ENCODE results near the gene HOXB3. TPM values are rescaled to one million over a fixed set of nuclear protein-coding genes. Genes with fewer than 3 reads are reported as not detected.

Gene HOXB3
- total RNA-seq, 2 donors from 2014 or later: 26.8 to 33.3 TPM

DNA sequence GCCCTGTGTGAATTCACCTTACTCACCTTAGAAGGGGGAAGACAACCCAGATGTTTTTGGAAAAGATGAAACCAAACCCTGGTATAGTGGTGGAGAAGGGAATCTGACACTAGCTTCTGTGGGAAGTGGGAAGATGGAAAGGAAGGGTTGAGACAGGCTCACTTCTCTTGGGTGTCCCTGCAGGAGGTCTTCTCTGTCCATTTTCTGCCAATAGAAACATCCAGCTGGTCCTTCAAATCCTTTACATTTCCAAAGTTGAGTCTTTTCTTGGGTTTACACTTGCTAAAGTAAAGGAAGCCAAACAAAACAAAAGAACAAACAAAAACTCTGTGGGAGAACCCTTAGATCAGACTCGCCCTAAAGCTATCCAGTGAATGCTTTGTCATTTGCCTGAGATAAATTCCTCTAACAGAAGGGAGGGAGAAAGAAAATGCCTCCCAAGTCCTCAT, 69.4 kb downstream of the HOXB3 start:
- Histone ChIP-seq H3K27me3 (replicated peaks; ENCODE audit: insufficient read depth) (no peaks in the 10 kb centered on the region), H3K4me3 (no peak overlapping the region), H3K27ac (no peak overlapping the region), H3K36me3 (no peaks in the 10 kb centered on the region), H3K9me3 (no peaks in the 10 kb centered on the region), H3K4me1 (ENCODE audit: control insufficient read depth in 1 of 2, low read depth in 2 of 2) (no peaks in the 10 kb centered on the region)
- no peak for ATAC-seq (ENCODE audit: insufficient number of reproducible peaks, low FRiP score, low read depth)
- DNase-seq (ENCODE audit: low spot score): no peak
- TF ChIP-seq, protein P1, sequence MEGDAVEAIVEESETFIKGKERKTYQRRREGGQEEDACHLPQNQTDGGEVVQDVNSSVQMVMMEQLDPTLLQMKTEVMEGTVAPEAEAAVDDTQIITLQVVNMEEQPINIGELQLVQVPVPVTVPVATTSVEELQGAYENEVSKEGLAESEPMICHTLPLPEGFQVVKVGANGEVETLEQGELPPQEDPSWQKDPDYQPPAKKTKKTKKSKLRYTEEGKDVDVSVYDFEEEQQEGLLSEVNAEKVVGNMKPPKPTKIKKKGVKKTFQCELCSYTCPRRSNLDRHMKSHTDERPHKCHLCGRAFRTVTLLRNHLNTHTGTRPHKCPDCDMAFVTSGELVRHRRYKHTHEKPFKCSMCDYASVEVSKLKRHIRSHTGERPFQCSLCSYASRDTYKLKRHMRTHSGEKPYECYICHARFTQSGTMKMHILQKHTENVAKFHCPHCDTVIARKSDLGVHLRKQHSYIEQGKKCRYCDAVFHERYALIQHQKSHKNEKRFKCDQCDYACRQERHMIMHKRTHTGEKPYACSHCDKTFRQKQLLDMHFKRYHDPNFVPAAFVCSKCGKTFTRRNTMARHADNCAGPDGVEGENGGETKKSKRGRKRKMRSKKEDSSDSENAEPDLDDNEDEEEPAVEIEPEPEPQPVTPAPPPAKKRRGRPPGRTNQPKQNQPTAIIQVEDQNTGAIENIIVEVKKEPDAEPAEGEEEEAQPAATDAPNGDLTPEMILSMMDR (IDR thresholded peaks at IDR 0.05): no peak

DNA sequence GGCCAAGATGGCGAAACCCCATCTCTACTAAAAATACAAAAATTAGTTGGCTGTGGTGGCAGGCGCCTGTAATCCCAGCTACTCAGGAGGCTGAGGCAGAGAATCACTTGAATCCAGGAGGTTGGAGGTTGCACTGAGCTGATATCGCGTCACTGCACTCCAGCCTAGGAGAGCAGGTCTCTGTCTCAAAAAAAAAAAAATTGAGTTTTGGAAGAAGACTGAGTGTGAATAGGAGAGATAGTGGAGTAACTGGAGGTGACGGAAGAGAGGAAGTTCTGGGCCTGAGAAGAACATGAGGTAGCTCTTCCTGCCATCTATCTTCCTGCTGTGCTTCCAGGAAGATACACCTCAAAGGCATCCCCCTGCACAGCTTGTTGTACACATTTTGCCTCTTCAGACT, 70.6 kb downstream of the HOXB3 start:
- Histone ChIP-seq H3K27me3 (replicated peaks; ENCODE audit: insufficient read depth) (no peaks in the 10 kb centered on the region), H3K36me3 (no peaks in the 10 kb centered on the region), H3K4me1 (ENCODE audit: control insufficient read depth in 1 of 2, low read depth in 2 of 2) (no peaks in the 10 kb centered on the region), H3K27ac (no peak overlapping the region), H3K4me3 (no peak overlapping the region), H3K9me3 (no peaks in the 10 kb centered on the region)
- ATAC-seq (ENCODE audit: insufficient number of reproducible peaks, low FRiP score, low read depth) (no peak), DNase-seq (ENCODE audit: low spot score) (no peak)
- TF ChIP-seq, protein P1 (IDR thresholded peaks at IDR 0.05): no peak

DNA sequence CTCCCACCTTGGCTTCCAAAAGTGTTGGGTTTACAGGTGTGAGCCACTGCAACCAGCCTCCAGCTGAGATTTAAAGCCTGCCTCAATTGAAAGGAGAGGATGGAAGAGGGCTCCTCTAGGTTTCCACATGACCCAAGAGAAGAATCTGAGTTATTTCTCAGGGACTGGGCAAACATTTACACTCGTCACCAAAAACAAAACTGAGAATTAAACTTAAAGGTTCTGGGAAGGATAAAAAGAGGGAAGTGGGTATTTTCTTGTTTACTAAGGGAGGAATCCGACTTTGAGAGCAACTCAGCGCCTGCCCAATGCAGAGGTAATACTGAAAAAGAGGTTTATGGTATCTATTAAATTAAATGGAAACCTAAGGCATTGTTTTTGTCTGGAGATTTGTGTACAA, 72.6 kb downstream of the HOXB3 start:
- H3K4me3 ChIP-seq: no peak overlapping the region
- H3K27ac ChIP-seq: no peak overlapping the region
- H3K4me1 ChIP-seq (ENCODE audit: control insufficient read depth in 1 of 2, low read depth in 2 of 2): no peaks in the 10 kb centered on the region
- H3K36me3 ChIP-seq: no peaks in the 10 kb centered on the region
- TF ChIP-seq, protein P1 (IDR thresholded peaks at IDR 0.05): no peak
- H3K27me3 ChIP-seq (replicated peaks; ENCODE audit: insufficient read depth): no peaks in the 10 kb centered on the region
- DNase-seq (ENCODE audit: low spot score) (no peak), ATAC-seq (ENCODE audit: insufficient number of reproducible peaks, low FRiP score, low read depth) (no peak)
- H3K9me3 ChIP-seq: no peaks in the 10 kb centered on the region

- ATAC-seq (ENCODE audit: insufficient number of reproducible peaks, low FRiP score, low read depth) (no peak), DNase-seq (ENCODE audit: low spot score) (no peak)
- no peaks in the 10 kb centered on the region for H3K27me3 ChIP-seq (replicated peaks; ENCODE audit: insufficient read depth)
- H3K9me3 ChIP-seq: no peaks in the 10 kb centered on the region
- H3K27ac ChIP-seq: no peak overlapping the region
- TF ChIP-seq, protein P1 (IDR thresholded peaks at IDR 0.05): no peak
- no peaks in the 10 kb centered on the region for H3K36me3 ChIP-seq
- H3K4me1 ChIP-seq (ENCODE audit: control insufficient read depth in 1 of 2, low read depth in 2 of 2): no peaks in the 10 kb centered on the region
- no peak overlapping the region for H3K4me3 ChIP-seq
Measured at GRCh38 chr17:48515925-48516900, 73.8 kb downstream of the HOXB3 start.

- Histone ChIP-seq H3K27ac (no peak overlapping the region), H3K4me3 (no peak overlapping the region), H3K9me3 (no peaks in the 10 kb centered on the region), H3K27me3 (replicated peaks; ENCODE audit: insufficient read depth) (no peaks in the 10 kb centered on the region), H3K36me3 (no peaks in the 10 kb centered on the region), H3K4me1 (ENCODE audit: control insufficient read depth in 1 of 2, low read depth in 2 of 2) (no peaks in the 10 kb centered on the region)
- TF ChIP-seq, protein P1 (IDR thresholded peaks at IDR 0.05): no peak
- DNase-seq (ENCODE audit: low spot score): no peak
- ATAC-seq (ENCODE audit: insufficient number of reproducible peaks, low FRiP score, low read depth): no peak
Measured at GRCh38 chr17:48514477-48514876, 75.6 kb downstream of the HOXB3 start.

Data from thoracic aorta (tissue), 2 donors.